Osteoblast (primary cell): Measurements from ENCODE around the gene CALML5. TPM values are rescaled to one million over a fixed set of nuclear protein-coding genes. Genes with fewer than 3 reads are reported as not detected.

Experiments
- DNase-seq: peaks from one replicate; pipeline ENCODE4 v3.0.0; 2011; ENCODE audit warnings: low spot score, mixed read lengths; ENCODE audit not compliant: insufficient read length; ENCODE audit errors: missing footprints
- H2AFZ ChIP-seq: 2 replicates; pipeline ENCODE4 v1.6.0; 2011; ENCODE audit warnings: mild to moderate bottlenecking, low read length
- H3K27ac ChIP-seq: 2 replicates; pipeline ENCODE4 v1.5.1; 2011; ENCODE audit warnings: mild to moderate bottlenecking, low read depth, low read length, moderate library complexity
- H3K27me3 ChIP-seq: 2 replicates; pipeline ENCODE4 v1.6.0; 2012; ENCODE audit warnings: mild to moderate bottlenecking, control low read depth, inconsistent platforms, low read length, moderate library complexity; ENCODE audit not compliant: insufficient read depth
- H3K36me3 ChIP-seq: 2 replicates; pipeline ENCODE4 v1.5.1; 2011; ENCODE audit warnings: mild to moderate bottlenecking, low read length, control low read depth, moderate library complexity; ENCODE audit not compliant: insufficient read depth
- H3K4me1 ChIP-seq: 2 replicates; pipeline ENCODE4 v1.5.1; 2011; ENCODE audit warnings: mild to moderate bottlenecking, low read length, control low read depth, moderate library complexity; ENCODE audit not compliant: insufficient read depth
- H3K4me2 ChIP-seq: 2 replicates; pipeline ENCODE4 v1.6.0; 2011; ENCODE audit warnings: mild to moderate bottlenecking, low read length; ENCODE audit not compliant: insufficient read depth
- H3K4me3 ChIP-seq: fragments of 200-600 bp; sonication (generic); 3 replicates; pipeline ENCODE4 v1.5.1; 2012; ENCODE audit warnings: mild to moderate bottlenecking, low read length, inconsistent platforms; ENCODE audit not compliant: insufficient read depth
- H3K79me2 ChIP-seq: 2 replicates; pipeline ENCODE4 v1.6.0; 2012; ENCODE audit warnings: mild to moderate bottlenecking, low read length, control low read depth, inconsistent platforms; ENCODE audit not compliant: insufficient read depth
- H3K9me3 ChIP-seq: 2 replicates; pipeline ENCODE4 v1.5.1; 2011; ENCODE audit warnings: low read depth, low read length, control low read depth
- H4K20me1 ChIP-seq: 2 replicates; pipeline ENCODE4 v1.6.0; 2012; ENCODE audit warnings: mild to moderate bottlenecking, low read length, control low read depth; ENCODE audit not compliant: insufficient read depth
- total RNA-seq: library from RNA; depleted of rRNA; stranded (reverse); fragments of >200 nt; gene quantifications from 2 replicates; pipeline ENCODE4 v1.2.3, GENCODE V29; 2012
- TF ChIP-seq, protein P1 (sequence below): IDR thresholded peaks from 2 replicates; pipeline ENCODE4 v1.5.1; 2011; ENCODE audit warnings: mild to moderate bottlenecking, low read depth, low read length, moderate library complexity; ENCODE audit errors: extremely low read depth

The CALML5 gene
- total RNA-seq, 1 donor: not detected

DNA sequence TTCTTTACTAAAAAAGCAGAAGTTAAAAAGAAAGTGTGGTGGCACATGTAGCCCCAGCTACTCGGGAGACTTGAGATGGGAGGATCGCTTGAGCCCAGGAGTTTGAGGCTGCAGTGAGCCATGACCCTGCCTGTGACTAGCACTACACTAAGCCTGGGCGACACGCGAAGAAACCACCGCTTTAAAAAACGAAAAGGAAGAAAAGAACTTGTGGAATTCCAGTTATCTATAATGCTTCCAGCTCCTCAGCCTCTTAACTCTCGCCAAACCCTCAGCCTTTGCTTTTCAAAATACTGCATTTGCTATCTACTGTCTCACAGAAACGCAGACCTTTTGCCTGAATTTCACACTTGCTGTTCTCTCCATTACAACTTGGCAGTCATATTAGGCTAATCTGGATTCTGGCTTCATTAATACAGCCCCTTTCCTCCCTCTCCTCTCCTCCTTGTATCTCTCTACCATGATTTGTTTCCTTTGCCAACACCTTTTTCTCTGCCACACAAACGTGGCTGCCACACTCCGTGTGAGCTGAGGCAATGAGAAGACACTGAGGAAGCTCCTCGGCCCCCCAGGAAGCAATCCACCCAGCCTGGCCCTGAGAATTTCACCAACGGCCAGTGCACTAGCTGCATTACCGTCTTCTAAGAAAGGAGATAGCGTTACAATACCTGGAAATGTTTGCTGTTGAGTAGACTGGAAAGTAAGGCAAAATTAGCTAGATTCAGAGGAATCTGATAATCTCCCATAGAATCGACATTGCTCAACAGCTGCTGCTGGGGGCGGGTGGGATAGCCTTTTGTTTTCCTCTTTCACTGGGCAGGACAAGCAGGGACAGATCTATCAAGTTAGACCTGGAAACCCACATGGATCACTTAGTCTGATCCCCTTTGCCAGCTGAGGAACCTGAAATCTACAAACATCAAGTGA, 37.2 kb downstream of the CALML5 start:
- Histone ChIP-seq H3K9me3 (no peaks in the 10 kb centered on the region), H3K4me2 (peak overlapping the region; percentile 17), H3K27ac (no peak overlapping the region), H2AFZ (no peak overlapping the region), H3K79me2 (no peaks in the 10 kb centered on the region), H3K36me3 (peaks cover 35% of the 10 kb centered on the region), H4K20me1 (no peaks in the 10 kb centered on the region), H3K4me3 (no peak overlapping the region), H3K4me1 (peaks cover 7% of the 10 kb centered on the region), H3K27me3 (no peaks in the 10 kb centered on the region)
- peak; percentile 37 for DNase-seq
- TF ChIP-seq, protein P1, sequence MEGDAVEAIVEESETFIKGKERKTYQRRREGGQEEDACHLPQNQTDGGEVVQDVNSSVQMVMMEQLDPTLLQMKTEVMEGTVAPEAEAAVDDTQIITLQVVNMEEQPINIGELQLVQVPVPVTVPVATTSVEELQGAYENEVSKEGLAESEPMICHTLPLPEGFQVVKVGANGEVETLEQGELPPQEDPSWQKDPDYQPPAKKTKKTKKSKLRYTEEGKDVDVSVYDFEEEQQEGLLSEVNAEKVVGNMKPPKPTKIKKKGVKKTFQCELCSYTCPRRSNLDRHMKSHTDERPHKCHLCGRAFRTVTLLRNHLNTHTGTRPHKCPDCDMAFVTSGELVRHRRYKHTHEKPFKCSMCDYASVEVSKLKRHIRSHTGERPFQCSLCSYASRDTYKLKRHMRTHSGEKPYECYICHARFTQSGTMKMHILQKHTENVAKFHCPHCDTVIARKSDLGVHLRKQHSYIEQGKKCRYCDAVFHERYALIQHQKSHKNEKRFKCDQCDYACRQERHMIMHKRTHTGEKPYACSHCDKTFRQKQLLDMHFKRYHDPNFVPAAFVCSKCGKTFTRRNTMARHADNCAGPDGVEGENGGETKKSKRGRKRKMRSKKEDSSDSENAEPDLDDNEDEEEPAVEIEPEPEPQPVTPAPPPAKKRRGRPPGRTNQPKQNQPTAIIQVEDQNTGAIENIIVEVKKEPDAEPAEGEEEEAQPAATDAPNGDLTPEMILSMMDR: no peak

DNA sequence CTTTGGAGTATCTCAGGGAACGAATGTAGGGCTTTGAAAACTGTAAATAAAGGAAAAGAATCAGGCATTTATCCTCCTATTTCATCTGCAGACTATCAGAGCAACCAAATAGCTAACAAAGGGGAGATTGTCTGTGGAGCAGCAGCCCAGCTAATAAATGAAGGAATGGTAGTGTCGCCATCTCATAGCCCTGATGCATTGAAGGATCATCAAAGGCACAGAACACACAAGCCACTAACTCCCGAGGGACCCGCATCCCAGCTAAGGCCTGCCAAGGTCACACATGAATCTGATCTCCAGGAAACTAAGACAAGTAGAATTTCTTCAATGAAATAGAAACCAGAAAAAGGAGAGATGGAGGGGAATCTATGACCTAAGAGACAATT, 38.2 kb downstream of the CALML5 start:
- no peak overlapping the region for H3K4me3 ChIP-seq
- H3K4me2 ChIP-seq: peak overlapping the region; percentile 17
- H3K27me3 ChIP-seq: no peaks in the 10 kb centered on the region
- no peaks in the 10 kb centered on the region for H3K9me3 ChIP-seq
- TF ChIP-seq, protein P1: no peak
- no peak overlapping the region for H2AFZ ChIP-seq
- peaks cover 4% of the 10 kb centered on the region for H4K20me1 ChIP-seq
- peak; percentile 75 for DNase-seq
- peaks cover 7% of the 10 kb centered on the region for H3K4me1 ChIP-seq
- no peak overlapping the region for H3K27ac ChIP-seq
- no peaks in the 10 kb centered on the region for H3K79me2 ChIP-seq
- H3K36me3 ChIP-seq: peaks cover 44% of the 10 kb centered on the region

DNA sequence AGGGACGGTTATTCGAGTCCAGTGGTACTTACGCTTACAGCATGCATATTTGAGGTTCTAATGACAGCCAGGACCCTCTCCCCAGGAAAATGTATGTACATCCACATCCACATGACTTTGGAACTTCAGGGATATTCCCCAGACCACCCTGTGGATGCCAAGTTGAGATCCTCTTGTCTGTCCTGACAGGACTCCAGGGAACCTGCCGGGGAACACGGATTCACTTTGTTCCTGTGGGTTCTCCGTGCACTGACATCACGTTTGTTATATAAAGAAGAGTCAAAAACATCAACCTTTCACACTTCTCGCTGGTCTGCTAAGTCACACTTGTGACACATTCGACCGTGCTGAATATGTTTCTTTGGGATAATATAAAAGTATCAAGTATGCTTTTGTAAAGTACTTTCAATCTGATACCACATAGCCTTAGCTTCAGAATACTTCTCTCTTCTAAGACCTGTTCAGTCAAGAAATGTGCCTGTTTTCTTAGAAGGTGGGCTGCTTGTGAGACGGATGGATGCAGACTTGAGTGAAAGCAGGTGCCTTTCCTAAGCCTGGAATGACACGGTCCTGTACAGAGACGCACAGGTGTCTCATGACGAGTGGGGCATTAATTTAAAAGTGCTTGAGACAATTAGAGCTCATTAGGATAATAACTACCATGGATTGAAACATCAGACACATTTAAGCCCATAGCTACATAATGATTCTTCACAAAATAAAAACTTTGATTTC, 38.7 kb downstream of the CALML5 start:
- Histone ChIP-seq H3K9me3 (no peaks in the 10 kb centered on the region), H3K4me1 (peaks cover 7% of the 10 kb centered on the region), H2AFZ (no peak overlapping the region), H3K27me3 (no peaks in the 10 kb centered on the region), H3K4me2 (no peak overlapping the region), H4K20me1 (peaks cover 4% of the 10 kb centered on the region), H3K36me3 (peaks cover 50% of the 10 kb centered on the region), H3K79me2 (no peaks in the 10 kb centered on the region), H3K4me3 (no peak overlapping the region), H3K27ac (no peak overlapping the region)
- TF ChIP-seq, protein P1: no peak
- DNase-seq: no peak
